CD4-positive, alpha-beta T cell treated with Interleukin-6 at 100 ng/mL for 8 hours (primary cell): ENCODE data around the gene EMSY.

Experiments used
- DNase-seq: peaks from one replicate; pipeline ENCODE4 v3.0.0-alpha.2; 2020; ENCODE audit warnings: mixed read lengths, low spot score

EMSY gene

GRCh38 chr11:76459299-76459698 is 14.5 kb downstream of the EMSY start:
- DNase-seq, result no peak

- no peak for DNase-seq
Observed at GRCh38 chr11:76459846-76460245, 15.0 kb downstream of the EMSY start.

- no peak for DNase-seq
Observed at GRCh38 chr11:76462317-76462716, 17.5 kb downstream of the EMSY start.

GRCh38 chr11:76465701-76466100 is 20.9 kb downstream of the EMSY start:
- DNase-seq, result no peak

- DNase-seq, result no peak
Observed at GRCh38 chr11:76466666-76467065, 21.8 kb downstream of the EMSY start.

GRCh38 chr11:76469141-76469540 is 24.3 kb downstream of the EMSY start:
- no peak for DNase-seq

GRCh38 chr11:76471382-76471781 is 26.6 kb downstream of the EMSY start:
- no peak for DNase-seq

GRCh38 chr11:76480241-76480640 is 35.4 kb downstream of the EMSY start:
- no peak for DNase-seq

GRCh38 chr11:76491644-76492043 is 46.8 kb downstream of the EMSY start:
- no peak for DNase-seq

- no peak for DNase-seq
Observed at GRCh38 chr11:76493040-76493439, 48.2 kb downstream of the EMSY start.

GRCh38 chr11:76493626-76494539 is 49.1 kb downstream of the EMSY start:
- no peak for DNase-seq

- DNase-seq, result no peak
Observed at GRCh38 chr11:76495019-76495418, 50.2 kb downstream of the EMSY start.

GRCh38 chr11:76496174-76496573 is 51.4 kb downstream of the EMSY start:
- DNase-seq, result no peak

- no peak for DNase-seq
Observed at GRCh38 chr11:76501526-76502202, 56.8 kb downstream of the EMSY start.

- DNase-seq, result no peak
Observed at GRCh38 chr11:76506833-76507232, 62.0 kb downstream of the EMSY start.

GRCh38 chr11:76510060-76511047 is 65.5 kb downstream of the EMSY start:
- DNase-seq, result no peak

GRCh38 chr11:76512851-76513653 is 68.2 kb downstream of the EMSY start:
- DNase-seq, result no peak

- no peak for DNase-seq
Observed at GRCh38 chr11:76513654-76514034, 68.8 kb downstream of the EMSY start.

- no peak for DNase-seq
Observed at GRCh38 chr11:76515494-76515893, 70.7 kb downstream of the EMSY start.

GRCh38 chr11:76523147-76523546 is 78.3 kb downstream of the EMSY start:
- DNase-seq, result no peak

- no peak for DNase-seq
Observed at GRCh38 chr11:76523786-76524436, 79.1 kb downstream of the EMSY start.
